WTC11 (cell line): ENCODE results near the gene KRT4. TPM values are rescaled to one million over a fixed set of nuclear protein-coding genes. Genes with fewer than 3 reads are reported as not detected.

Source experiments
- ATAC-seq: fragments of 200-7000 bp; cut with Tn5 transposase; 2 replicates; pipeline ENCODE4 v1.10.0; 2021; ENCODE audit warnings: mild to moderate bottlenecking, moderate library complexity
- CTCF ChIA-PET: fragments of 300-600 bp; sonication (Branson Sonifier 250); formaldehyde crosslinking; loops from one replicate; lab custom pipeline; 2021; ENCODE audit warnings: antibody characterized with exemption; lab: Charles Lee
- POLR2A ChIA-PET: fragments of 350-600 bp; sonication (Branson Sonifier 250); formaldehyde crosslinking; loops from one replicate; lab custom pipeline; 2021; ENCODE audit warnings: antibody characterized with exemption; lab: Charles Lee
- DNase-seq: peaks from one replicate; pipeline ENCODE4 v3.0.0; 2021; ENCODE audit warnings: low spot score
- H3K27ac Mint-ChIP-seq: 2 replicates; pipeline ENCODE4 v1.8.0; 2021; ENCODE audit warnings: mixed read lengths
- H3K27me3 Mint-ChIP-seq: 2 replicates; pipeline ENCODE4 v1.8.0; 2021; ENCODE audit warnings: low read depth, mild to moderate bottlenecking, moderate library complexity, mixed read lengths
- H3K36me3 Mint-ChIP-seq: 2 replicates; pipeline ENCODE4 v1.8.0; 2021; ENCODE audit warnings: mixed read lengths
- H3K4me1 Mint-ChIP-seq: 2 replicates; pipeline ENCODE4 v1.8.0; 2022; ENCODE audit warnings: mixed read lengths
- H3K4me3 Mint-ChIP-seq: 2 replicates; pipeline ENCODE4 v1.8.0; 2021; ENCODE audit warnings: mild to moderate bottlenecking, moderate library complexity, mixed read lengths
- H3K9me3 Mint-ChIP-seq: 2 replicates; pipeline ENCODE4 v1.8.0; 2021; ENCODE audit warnings: mixed read lengths
- AR ChIP-seq: fragments of 250-450 bp; sonication (Bioruptor Pico); IDR thresholded peaks from 2 replicates; pipeline ENCODE4 v1.9.0; 2021; ENCODE audit warnings: mild to moderate bottlenecking
- ATF1 ChIP-seq: sonication (generic); formaldehyde crosslinking; IDR thresholded peaks from 2 replicates; pipeline ENCODE4 v1.8.1; 2023; ENCODE audit warnings: mild to moderate bottlenecking, moderate library complexity, missing genetic modification reagents
- CREB1 ChIP-seq: sonication (generic); formaldehyde crosslinking; IDR thresholded peaks from 2 replicates; pipeline ENCODE4 v1.8.0; 2023; ENCODE audit warnings: mild to moderate bottlenecking, missing genetic modification reagents
- E2F4 ChIP-seq: sonication (generic); formaldehyde crosslinking; IDR thresholded peaks from 2 replicates; pipeline ENCODE4 v1.8.1; 2022; ENCODE audit warnings: low read depth, mild to moderate bottlenecking, moderate library complexity, missing genetic modification reagents, borderline replicate concordance
- EMX1 ChIP-seq: fragments of 250-450 bp; sonication (Bioruptor Pico); IDR thresholded peaks from 2 replicates; pipeline ENCODE4 v1.8.0; 2021; ENCODE audit warnings: mild to moderate bottlenecking
- FOXK1 ChIP-seq: sonication (generic); formaldehyde crosslinking; IDR thresholded peaks from 2 replicates; pipeline ENCODE4 v1.8.0; 2022; ENCODE audit warnings: mild to moderate bottlenecking, moderate library complexity, missing genetic modification reagents
- FOXP1 ChIP-seq: sonication (generic); formaldehyde crosslinking; IDR thresholded peaks from 2 replicates; pipeline ENCODE4 v1.8.0; 2022; ENCODE audit warnings: missing genetic modification reagents, mild to moderate bottlenecking, moderate library complexity, borderline replicate concordance
- GTF2I ChIP-seq: fragments of 250-450 bp; sonication (Bioruptor Pico); conservative IDR thresholded peaks from 2 replicates; pipeline ENCODE4 v1.4.0; 2021; ENCODE audit warnings: mild to moderate bottlenecking
- HMGA2 ChIP-seq: fragments of 250-450 bp; sonication (Bioruptor Pico); IDR thresholded peaks from 2 replicates; pipeline ENCODE4 v1.4.0; 2021; ENCODE audit warnings: mild to moderate bottlenecking, moderate library complexity
- JAZF1 ChIP-seq: fragments of 250-450 bp; sonication (Bioruptor Pico); IDR thresholded peaks from 2 replicates; pipeline ENCODE4 v1.9.0; 2021; ENCODE audit warnings: moderate library complexity, mild to moderate bottlenecking, inconsistent platforms
- NFE2L1 ChIP-seq: sonication (generic); formaldehyde crosslinking; IDR thresholded peaks from 2 replicates; pipeline ENCODE4 v1.8.1; 2023; ENCODE audit warnings: missing genetic modification reagents
- NFYB ChIP-seq: sonication (generic); formaldehyde crosslinking; conservative IDR thresholded peaks from 2 replicates; pipeline ENCODE4 v1.8.0; 2022; ENCODE audit warnings: low read depth, missing genetic modification reagents
- SMAD4 ChIP-seq: sonication (generic); formaldehyde crosslinking; IDR thresholded peaks from 2 replicates; pipeline ENCODE4 v1.8.0; 2022; ENCODE audit warnings: mild to moderate bottlenecking, missing genetic modification reagents
- ZNF138 ChIP-seq: sonication (generic); formaldehyde crosslinking; conservative IDR thresholded peaks from 2 replicates; pipeline ENCODE4 v1.8.1; 2022; ENCODE audit warnings: mild to moderate bottlenecking, moderate library complexity, missing genetic modification reagents
- total RNA-seq: library from RNA; stranded (reverse); gene quantifications from 3 replicates; pipeline ENCODE4 v1.2.3, GENCODE V29; 2021

Gene KRT4
- total RNA-seq, 1 experiment from 2014 or later, result not detected

DNA sequence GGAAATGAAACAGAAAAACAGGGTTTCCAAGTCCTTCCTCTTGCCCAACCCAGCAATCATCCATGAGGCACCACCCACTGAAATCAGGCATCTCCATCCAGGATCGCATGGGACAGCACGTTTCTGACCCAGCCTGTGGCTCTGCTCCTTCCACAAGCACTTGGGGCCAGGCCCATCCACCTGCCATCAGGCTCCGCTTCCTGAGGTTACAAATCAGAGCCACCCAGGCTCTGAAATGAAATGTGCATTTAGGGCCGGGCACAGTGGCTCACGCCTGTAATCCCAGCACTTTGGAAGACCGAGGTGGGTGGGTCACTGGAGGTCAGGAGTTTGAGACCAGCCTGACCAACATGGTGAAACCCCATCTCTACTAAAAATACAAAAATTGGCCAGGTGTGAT, 35.6 kb upstream of the KRT4 start:
- Mint-ChIP-seq H3K4me1 (no peaks in the 10 kb centered on the region), H3K27ac (no peak overlapping the region)
- no peak for DNase-seq

DNA sequence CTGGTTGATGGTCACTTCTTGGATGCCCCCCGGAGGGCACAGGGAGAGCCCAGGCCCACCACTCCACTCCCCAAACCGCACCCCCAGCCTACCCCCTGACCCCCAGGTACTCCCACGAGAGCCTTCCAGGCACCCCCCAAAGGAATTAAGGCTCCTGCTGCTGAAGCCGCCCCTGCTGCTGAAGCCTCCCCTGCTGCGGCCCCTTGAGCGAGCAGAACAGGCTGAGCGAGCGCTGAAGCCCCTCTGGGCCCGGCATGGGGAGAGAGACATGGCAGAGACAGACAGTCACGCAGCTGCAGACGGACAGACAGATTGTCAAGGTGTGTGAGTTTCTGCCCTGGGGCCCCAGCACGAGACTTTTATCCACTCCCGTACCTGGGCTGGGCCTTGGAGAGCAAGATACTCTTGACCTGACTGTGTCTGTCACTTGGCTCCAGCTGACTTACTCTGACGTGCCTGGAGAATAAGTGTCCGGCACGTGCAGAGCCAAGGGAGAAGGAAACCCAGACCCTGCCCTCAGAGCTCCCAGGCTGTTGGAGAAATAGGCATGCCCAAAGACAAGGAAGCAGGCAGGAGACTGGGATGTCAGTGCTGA, 34.8 kb upstream of the KRT4 start, which contains the start of gene KRT78:
TSS of gene KRT78 (minus strand) at position 334 of the 595 bp plus-strand sequence. CDS start at position 270, 64 bp downstream.
- no peaks in the 10 kb centered on the region; the same call in 1 of the 2 replicates for H3K27me3 Mint-ChIP-seq
- TF ChIP-seq ZNF138 (CRISPR knock-in tag) (no peak), NFE2L1 (CRISPR knock-in tag) (no peak), AR (CRISPR knock-in tag) (no peak), NFYB (CRISPR knock-in tag) (no peak), CREB1 (CRISPR knock-in tag) (no peak), JAZF1 (CRISPR knock-in tag) (no peak), FOXK1 (no peak), FOXP1 (CRISPR knock-in tag) (no peak), GTF2I (CRISPR knock-in tag) (no peak), SMAD4 (CRISPR knock-in tag) (no peak), EMX1 (CRISPR knock-in tag) (no peak), ATF1 (CRISPR knock-in tag) (no peak), HMGA2 (no peak)
- CTCF ChIA-PET, result interaction anchor here (0.7 kb wide), 1 partner anchor 31 kb away, joined by 3 read pairs; no protein-coding TSS in a partner anchor
- H3K4me3 Mint-ChIP-seq, result no peak within 1 kb of the TSS
- DNase-seq (no peak), ATAC-seq (no peak)
- POLR2A ChIA-PET, result no interaction called here
- no peaks in the 10 kb centered on the region for H3K4me1 Mint-ChIP-seq
- no peaks in the 10 kb centered on the region for H3K36me3 Mint-ChIP-seq
- H3K27ac Mint-ChIP-seq, result no peak within 1 kb of the TSS
- H3K9me3 Mint-ChIP-seq, result no peaks in the 10 kb centered on the region

More for the DNA sequence above, 35.6 kb upstream of the KRT4 start:
- Mint-ChIP-seq H3K4me3 (no peak overlapping the region), H3K36me3 (no peaks in the 10 kb centered on the region), H3K27me3 (no peaks in the 10 kb centered on the region; the same call in 1 of the 2 replicates)
- no peak for ATAC-seq
- POLR2A ChIA-PET, result no interaction called here
- CTCF ChIA-PET, result interaction anchor here (0.7 kb wide), 1 partner anchor 30 kb away, joined by 3 read pairs; no protein-coding TSS in a partner anchor
- no peak for TF ChIP-seq NFE2L1 (CRISPR knock-in tag)
- TF ChIP-seq, all 79 proteins: peak for 0
- H3K9me3 Mint-ChIP-seq, result no peaks in the 10 kb centered on the region

DNA sequence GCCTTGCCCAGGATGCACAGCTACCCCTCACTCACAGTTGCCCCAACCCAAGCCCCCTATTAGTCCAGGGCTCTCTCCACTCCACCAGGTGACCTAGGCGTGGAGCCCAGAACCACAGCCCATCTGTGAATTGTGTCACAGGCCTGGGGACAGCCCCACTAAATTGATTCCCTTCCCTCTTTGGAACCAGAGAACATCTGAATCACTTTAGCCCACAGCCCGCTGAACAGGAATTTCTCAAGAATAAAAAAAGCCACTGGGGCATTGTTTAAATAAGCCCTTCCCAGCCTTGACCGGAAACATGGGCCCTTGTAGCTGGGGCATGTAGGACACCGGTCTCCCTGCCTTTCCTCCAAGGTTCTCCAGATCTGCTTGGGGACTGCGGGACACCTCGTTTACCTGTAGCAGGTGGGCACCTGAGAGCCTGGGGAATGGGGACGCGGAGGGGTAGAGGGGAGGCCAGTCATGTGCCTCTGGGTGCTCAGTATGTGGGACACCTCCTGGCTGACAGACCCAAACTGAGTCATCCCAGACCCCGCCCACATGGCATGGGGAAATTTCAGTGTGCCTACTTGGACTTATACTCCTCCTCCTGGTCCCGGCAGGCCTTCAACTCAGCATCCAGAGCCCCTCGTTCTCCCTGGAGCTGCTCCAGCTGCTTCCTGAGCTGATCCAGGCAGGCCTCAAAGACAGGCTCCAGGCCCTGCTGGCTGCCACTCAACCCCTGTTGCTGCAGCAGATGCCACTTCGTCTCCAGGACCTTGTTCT, 33.6 kb upstream of the KRT4 start:
- TF ChIP-seq E2F4 (CRISPR knock-in tag), result no peak
- POLR2A ChIA-PET, result no interaction called here

More for the DNA sequence above, 33.6 kb upstream of the KRT4 start:
- Mint-ChIP-seq H3K4me3 (no peak overlapping the region), H3K36me3 (no peaks in the 10 kb centered on the region), H3K27me3 (no peaks in the 10 kb centered on the region; the same call in 1 of the 2 replicates), H3K27ac (no peak overlapping the region), H3K9me3 (no peaks in the 10 kb centered on the region), H3K4me1 (no peaks in the 10 kb centered on the region)
- ATAC-seq (no peak), DNase-seq (no peak)
- CTCF ChIA-PET, result interaction anchor here (0.9 to 1.4 kb wide), 2 partner anchors 18 to 23 kb away, joined by 3 read pairs; no protein-coding TSS in a partner anchor
